ENCODE data around the gene DGLUCY. TPM values are rescaled to one million over a fixed set of nuclear protein-coding genes. Genes with fewer than 3 reads are reported as not detected.

The DGLUCY gene
- total and polyA plus RNA-seq, 5 donors from 2014 or later: 45.2 to 120 (median 60.8) TPM

DNA sequence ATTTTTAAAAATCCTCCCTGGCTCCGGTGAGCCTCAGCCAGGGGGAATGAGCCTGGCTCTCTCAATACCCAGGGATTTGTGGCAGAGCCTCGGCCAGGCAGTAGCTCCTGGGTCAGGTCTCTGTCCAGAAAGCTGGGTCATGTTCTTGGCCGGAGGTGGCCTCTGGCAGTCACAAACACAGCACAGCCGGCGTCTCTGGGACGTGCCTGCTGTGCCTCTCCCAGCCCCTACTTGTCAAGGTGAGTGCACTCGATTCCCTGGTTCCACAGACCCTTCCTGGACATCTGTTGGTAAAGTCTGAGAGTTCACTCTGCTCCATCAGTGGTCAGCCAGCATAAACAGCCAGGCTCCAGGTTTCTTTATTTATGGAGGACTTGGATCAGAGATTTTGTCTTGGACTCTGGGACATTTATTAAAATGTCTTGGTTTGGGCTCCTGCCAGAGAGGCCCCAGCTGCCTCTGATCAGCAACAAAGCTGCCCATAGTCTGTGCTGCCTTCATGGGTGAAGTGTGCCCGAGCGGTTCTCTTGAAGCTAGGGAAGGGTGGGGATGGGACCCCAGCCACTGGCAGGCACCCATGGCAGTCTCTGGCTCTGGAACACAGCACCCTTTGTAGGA lies 56.7 kb downstream of the DGLUCY start:
- Histone ChIP-seq H3K27me3 (ENCODE audit: control insufficient read depth, insufficient read depth, low read length) (no peaks in the 10 kb centered on the region), H3K4me3 (ENCODE audit: low read depth, low read length) (no peak overlapping the region), H3K4me1 (ENCODE audit: control insufficient read depth, insufficient read depth, low read length, poor library complexity, severe bottlenecking) (no peaks in the 10 kb centered on the region), H3K36me3 (ENCODE audit: control insufficient read depth, insufficient read depth, low read length) (peaks cover 71% of the 10 kb centered on the region), H3K27ac (ENCODE audit: insufficient read depth, low read length, poor library complexity, severe bottlenecking) (no peak overlapping the region), H3K9me3 (ENCODE audit: control insufficient read depth in 2 of 2, low read length in 2 of 2) (no peaks in the 10 kb centered on the region)
- Mint-ChIP-seq H3K9me3 (no peaks in the 10 kb centered on the region), H3K27ac (peak overlapping the region in 2 of 3 donors; percentile 26 to 74), H3K27me3 (no peaks in the 10 kb centered on the region), H3K4me1 (peaks cover 3 to 8% (median 5%) of the 10 kb centered on the region in 4 donors), H3K4me3 (no peak overlapping the region), H3K36me3 (peaks cover 18% of the 10 kb centered on the region)
- ATAC-seq (ENCODE audit: low read depth in 2 of 2) (no peak), DNase-seq (no peak)

DNA sequence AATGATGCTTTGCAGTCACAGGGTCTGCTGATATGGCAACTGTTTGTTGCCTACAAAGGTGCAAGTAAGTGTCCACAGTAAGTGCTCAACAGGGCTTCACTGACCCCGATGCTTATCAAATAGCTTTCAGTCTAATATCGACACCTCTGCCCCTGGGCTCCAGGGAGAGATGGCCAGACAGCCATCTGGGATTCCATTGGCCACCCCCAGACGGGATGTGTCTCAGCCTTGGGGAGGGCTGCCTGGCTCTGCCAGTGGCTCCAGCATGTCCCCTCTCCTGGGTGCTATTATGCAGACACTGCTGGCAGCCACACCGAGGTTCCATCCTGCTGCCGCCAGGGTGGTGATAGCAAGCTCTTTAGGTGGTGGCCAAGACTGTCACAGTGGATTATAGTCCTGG lies 57.4 kb downstream of the DGLUCY start:
- Histone ChIP-seq H3K4me3 (ENCODE audit: low read depth, low read length) (no peak overlapping the region), H3K4me1 (ENCODE audit: control insufficient read depth, insufficient read depth, low read length, poor library complexity, severe bottlenecking) (no peaks in the 10 kb centered on the region), H3K9me3 (ENCODE audit: control insufficient read depth in 2 of 2, low read length in 2 of 2) (no peaks in the 10 kb centered on the region), H3K27ac (ENCODE audit: insufficient read depth, low read length, poor library complexity, severe bottlenecking) (no peak overlapping the region), H3K27me3 (ENCODE audit: control insufficient read depth, insufficient read depth, low read length) (no peaks in the 10 kb centered on the region), H3K36me3 (ENCODE audit: control insufficient read depth, insufficient read depth, low read length) (peaks cover 73% of the 10 kb centered on the region)
- no peak for ATAC-seq (ENCODE audit: low read depth in 2 of 2)
- DNase-seq: no peak
- Mint-ChIP-seq H3K36me3 (peaks cover 15% of the 10 kb centered on the region), H3K27ac (peak overlapping the region in 2 of 3 donors; percentile 45 to 74), H3K4me1 (peaks cover 3 to 5% (median 5%) of the 10 kb centered on the region in 4 donors), H3K9me3 (no peaks in the 10 kb centered on the region), H3K4me3 (no peak overlapping the region), H3K27me3 (no peaks in the 10 kb centered on the region)

DNA sequence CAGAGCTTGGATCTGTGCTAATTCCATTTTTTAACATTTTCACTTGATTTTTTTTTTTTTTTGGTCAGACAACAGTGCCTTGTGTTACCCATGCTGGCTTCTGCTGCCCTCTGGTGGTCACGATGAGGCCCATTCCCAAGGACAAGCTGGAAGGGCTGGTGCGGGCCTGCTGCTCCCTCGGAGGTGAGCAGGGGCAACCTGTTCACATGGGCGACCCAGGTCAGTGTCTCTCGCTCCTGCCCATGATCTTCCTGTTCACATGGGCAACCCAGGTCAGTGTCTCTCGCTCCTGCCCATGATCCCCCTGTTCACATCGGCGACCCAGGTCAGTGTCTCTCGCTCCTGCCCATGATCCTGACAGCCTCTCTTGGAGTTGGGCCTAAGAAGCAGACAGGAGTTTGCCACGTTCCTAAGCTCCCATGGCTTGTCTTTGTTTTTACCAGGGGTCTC lies 59.4 kb downstream of the DGLUCY start:
- Mint-ChIP-seq H3K27me3 (no peaks in the 10 kb centered on the region), H3K4me1 (peaks cover 8 to 17% (median 15%) of the 10 kb centered on the region in 4 donors), H3K27ac (peak overlapping the region in 1 of 3 donors; percentile 3), H3K4me3 (peak overlapping the region in 1 of 4 donors; percentile 17), H3K36me3 (peaks cover 17% of the 10 kb centered on the region), H3K9me3 (no peaks in the 10 kb centered on the region)
- ATAC-seq (ENCODE audit: low read depth in 2 of 2) (peak; percentile 58 to 59), DNase-seq (peak; percentile 58 to 79 (median 72))
- Histone ChIP-seq H3K27me3 (ENCODE audit: control insufficient read depth, insufficient read depth, low read length) (no peaks in the 10 kb centered on the region), H3K27ac (ENCODE audit: insufficient read depth, low read length, poor library complexity, severe bottlenecking) (no peak overlapping the region), H3K36me3 (ENCODE audit: control insufficient read depth, insufficient read depth, low read length) (peaks cover 62% of the 10 kb centered on the region), H3K9me3 (ENCODE audit: control insufficient read depth in 2 of 2, low read length in 2 of 2) (no peaks in the 10 kb centered on the region), H3K4me1 (ENCODE audit: control insufficient read depth, insufficient read depth, low read length, poor library complexity, severe bottlenecking) (peaks cover 10% of the 10 kb centered on the region), H3K4me3 (ENCODE audit: low read depth, low read length) (no peak overlapping the region)

DNA sequence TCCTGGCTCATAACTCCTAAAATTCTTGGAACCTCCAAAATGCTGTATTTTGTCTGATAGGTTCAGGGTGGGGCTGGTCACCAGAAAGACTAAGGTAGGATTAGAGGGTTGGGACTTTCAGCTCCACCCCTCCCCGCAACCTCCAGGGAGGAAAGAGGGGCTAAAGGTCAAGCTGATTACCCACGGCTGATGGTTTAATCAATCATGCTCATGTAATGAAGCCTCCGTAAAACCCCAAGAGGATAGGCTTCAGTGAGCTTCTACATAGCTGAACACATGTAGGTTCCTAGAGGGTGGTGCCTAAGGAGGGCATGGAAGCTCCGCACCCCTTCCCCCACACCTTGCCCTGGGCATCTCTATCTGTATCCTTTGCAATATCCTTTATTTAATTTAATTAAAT lies 60.0 kb downstream of the DGLUCY start:
- no peak overlapping the region for H3K4me3 ChIP-seq (ENCODE audit: low read depth, low read length)
- H3K9me3 ChIP-seq (ENCODE audit: control insufficient read depth in 2 of 2, low read length in 2 of 2): no peaks in the 10 kb centered on the region
- peaks cover 10% of the 10 kb centered on the region for H3K4me1 ChIP-seq (ENCODE audit: control insufficient read depth, insufficient read depth, low read length, poor library complexity, severe bottlenecking)
- Mint-ChIP-seq H3K4me3 (no peak overlapping the region), H3K9me3 (no peaks in the 10 kb centered on the region), H3K27me3 (no peaks in the 10 kb centered on the region), H3K36me3 (peaks cover 12% of the 10 kb centered on the region), H3K4me1 (peaks cover 6 to 17% (median 15%) of the 10 kb centered on the region in 4 donors), H3K27ac (no peak overlapping the region)
- no peaks in the 10 kb centered on the region for H3K27me3 ChIP-seq (ENCODE audit: control insufficient read depth, insufficient read depth, low read length)
- H3K36me3 ChIP-seq (ENCODE audit: control insufficient read depth, insufficient read depth, low read length): peaks cover 56% of the 10 kb centered on the region
- no peak overlapping the region for H3K27ac ChIP-seq (ENCODE audit: insufficient read depth, low read length, poor library complexity, severe bottlenecking)
- DNase-seq: no peak
- no peak for ATAC-seq (ENCODE audit: low read depth in 2 of 2)

DNA sequence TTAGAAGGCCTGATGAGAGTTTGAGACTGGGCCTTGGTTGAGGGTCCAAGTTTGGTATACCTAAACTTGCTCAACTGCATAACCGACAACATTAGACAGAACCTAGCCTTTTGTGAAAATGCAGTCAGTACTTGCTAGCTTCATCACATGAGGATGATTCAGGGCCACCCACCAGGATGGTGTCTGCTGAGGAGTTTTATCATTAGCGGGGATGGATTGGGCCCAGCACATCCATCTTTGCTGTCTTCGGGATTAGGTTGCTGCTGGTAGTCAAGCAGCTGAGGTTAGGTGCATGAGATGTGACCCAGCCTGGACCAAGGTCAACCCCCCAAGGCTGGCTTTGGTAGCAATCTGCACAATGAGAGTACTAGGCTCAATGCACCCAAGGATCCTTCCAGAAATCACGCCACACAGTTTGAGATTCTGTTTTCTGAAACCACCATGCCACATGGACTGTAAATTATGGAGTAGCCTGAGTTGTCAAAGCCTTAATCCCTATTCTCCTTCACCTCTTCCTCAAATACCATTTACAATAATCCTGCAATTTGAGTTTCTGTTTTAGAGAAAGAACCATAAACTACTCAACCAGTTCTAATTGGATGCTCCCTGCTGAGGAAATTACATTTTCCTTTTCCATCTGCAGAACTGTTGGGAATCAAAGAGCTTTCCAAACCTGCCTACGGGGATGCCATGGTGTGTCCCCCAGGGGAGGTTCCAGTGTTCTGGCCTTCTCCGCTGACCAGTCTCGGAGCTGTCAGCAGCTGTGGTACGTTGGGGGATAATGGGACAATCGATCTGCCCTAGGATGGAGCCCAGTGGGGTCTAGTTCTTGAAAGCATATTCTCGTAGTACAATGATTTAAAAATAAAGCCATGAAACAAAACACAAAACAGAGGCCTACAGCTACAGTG lies 61.7 kb downstream of the DGLUCY start:
- H3K4me1 ChIP-seq (ENCODE audit: control insufficient read depth, insufficient read depth, low read length, poor library complexity, severe bottlenecking): peaks cover 10% of the 10 kb centered on the region
- H3K9me3 Mint-ChIP-seq: no peaks in the 10 kb centered on the region
- H3K4me3 ChIP-seq (ENCODE audit: low read depth, low read length): no peak overlapping the region
- H3K27me3 ChIP-seq (ENCODE audit: control insufficient read depth, insufficient read depth, low read length): no peaks in the 10 kb centered on the region
- H3K9me3 ChIP-seq (ENCODE audit: control insufficient read depth in 2 of 2, low read length in 2 of 2): no peaks in the 10 kb centered on the region
- no peaks in the 10 kb centered on the region for H3K27me3 Mint-ChIP-seq
- no peak overlapping the region for H3K4me3 Mint-ChIP-seq
- H3K27ac ChIP-seq (ENCODE audit: insufficient read depth, low read length, poor library complexity, severe bottlenecking): no peak overlapping the region
- no peak for DNase-seq
- H3K36me3 Mint-ChIP-seq: peaks cover 12% of the 10 kb centered on the region
- peaks cover 40% of the 10 kb centered on the region for H3K36me3 ChIP-seq (ENCODE audit: control insufficient read depth, insufficient read depth, low read length)
- peaks cover 6 to 17% (median 15%) of the 10 kb centered on the region in 4 donors for H3K4me1 Mint-ChIP-seq
- peak overlapping the region in 2 of 3 donors; percentile 25 to 32 for H3K27ac Mint-ChIP-seq
- ATAC-seq (ENCODE audit: low read depth in 2 of 2): no peak

DNA sequence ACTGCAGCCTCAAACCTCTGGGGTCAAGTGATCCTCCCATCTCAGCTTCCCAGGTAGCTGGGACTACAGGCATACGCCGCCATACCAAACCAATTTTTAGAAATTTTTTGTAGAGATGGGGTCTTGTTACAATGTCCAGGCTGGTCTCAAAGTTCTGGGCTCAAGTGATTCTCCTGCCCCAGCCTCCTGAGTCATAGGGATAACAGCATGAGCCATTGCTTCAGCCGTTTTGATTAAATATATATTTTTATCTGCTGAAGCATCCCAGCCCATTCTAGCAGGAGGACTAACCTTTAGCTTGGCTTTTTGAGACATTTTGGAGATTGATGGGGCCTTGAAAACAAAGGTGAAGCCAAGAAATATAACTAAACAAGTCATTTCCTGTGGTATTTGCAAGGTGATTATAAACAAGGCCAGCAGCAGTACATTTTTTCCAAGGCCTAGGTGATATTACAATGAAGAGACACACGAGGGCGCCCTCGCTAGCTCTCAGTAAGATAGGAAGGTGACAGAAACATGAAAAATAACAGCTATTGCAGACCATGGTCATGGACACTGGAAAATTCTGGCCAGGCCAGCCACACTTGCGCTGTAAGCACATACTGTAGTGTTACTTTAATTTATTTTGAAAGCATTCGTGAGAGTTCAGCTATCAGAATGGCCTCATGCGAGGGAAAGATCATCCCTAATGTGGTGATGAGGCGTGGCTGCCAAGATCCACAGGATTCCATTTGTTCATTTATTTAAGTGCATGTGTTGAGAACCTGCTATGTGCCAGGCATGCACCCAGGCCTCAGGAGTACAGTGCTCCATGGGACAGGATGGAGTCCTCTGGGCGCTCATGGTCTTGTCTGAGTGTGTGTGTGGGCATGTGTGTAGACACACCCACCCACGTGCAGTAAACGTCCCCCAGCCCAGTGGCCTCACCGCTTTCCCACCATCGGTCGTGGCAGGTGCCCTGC lies 63.5 kb downstream of the DGLUCY start:
- no peaks in the 10 kb centered on the region for H3K27me3 ChIP-seq (ENCODE audit: control insufficient read depth, insufficient read depth, low read length)
- H3K4me1 ChIP-seq (ENCODE audit: control insufficient read depth, insufficient read depth, low read length, poor library complexity, severe bottlenecking): peaks cover 10% of the 10 kb centered on the region
- no peaks in the 10 kb centered on the region for H3K9me3 ChIP-seq (ENCODE audit: control insufficient read depth in 2 of 2, low read length in 2 of 2)
- DNase-seq (peak; percentile 50 to 91 (median 79)), ATAC-seq (ENCODE audit: low read depth in 2 of 2) (peak; percentile 73 to 90)
- Mint-ChIP-seq H3K4me1 (peaks cover 6 to 16% (median 13%) of the 10 kb centered on the region in 4 donors), H3K27ac (peak overlapping the region; percentile 86 to 96 (median 90)), H3K9me3 (no peaks in the 10 kb centered on the region), H3K27me3 (no peaks in the 10 kb centered on the region), H3K36me3 (peaks cover 19% of the 10 kb centered on the region), H3K4me3 (peak overlapping the region in 1 of 4 donors; percentile 11)
- peaks cover 38% of the 10 kb centered on the region for H3K36me3 ChIP-seq (ENCODE audit: control insufficient read depth, insufficient read depth, low read length)
- no peak overlapping the region for H3K4me3 ChIP-seq (ENCODE audit: low read depth, low read length)
- H3K27ac ChIP-seq (ENCODE audit: insufficient read depth, low read length, poor library complexity, severe bottlenecking): peak overlapping the region; percentile 71

DNA sequence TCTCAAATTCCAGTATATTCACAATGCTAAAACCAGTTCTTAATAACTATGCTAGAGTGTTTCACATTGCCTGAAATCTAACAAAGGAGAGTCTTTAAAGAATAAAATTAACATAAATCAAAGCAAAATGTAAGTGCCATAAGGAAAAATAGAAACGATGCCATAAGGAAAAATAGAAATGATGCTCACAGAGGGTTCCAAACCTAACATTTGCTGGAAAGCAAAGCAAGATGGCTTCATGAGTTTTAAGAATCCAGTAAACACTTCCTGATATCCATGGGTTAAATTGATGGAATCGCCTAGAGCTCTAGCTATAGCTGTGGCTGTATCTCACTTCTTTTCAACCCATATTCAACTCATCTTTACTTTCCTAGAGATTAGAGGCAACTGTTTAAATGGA lies 66.7 kb downstream of the DGLUCY start:
- ATAC-seq (ENCODE audit: low read depth in 2 of 2) (no peak), DNase-seq (no peak)
- Histone ChIP-seq H3K27me3 (ENCODE audit: control insufficient read depth, insufficient read depth, low read length) (no peaks in the 10 kb centered on the region), H3K27ac (ENCODE audit: insufficient read depth, low read length, poor library complexity, severe bottlenecking) (no peak overlapping the region), H3K4me3 (ENCODE audit: low read depth, low read length) (no peak overlapping the region), H3K4me1 (ENCODE audit: control insufficient read depth, insufficient read depth, low read length, poor library complexity, severe bottlenecking) (peaks cover 10% of the 10 kb centered on the region), H3K9me3 (ENCODE audit: control insufficient read depth in 2 of 2, low read length in 2 of 2) (no peaks in the 10 kb centered on the region), H3K36me3 (ENCODE audit: control insufficient read depth, insufficient read depth, low read length) (peaks cover 47% of the 10 kb centered on the region)
- H3K27me3 Mint-ChIP-seq: no peaks in the 10 kb centered on the region
- H3K9me3 Mint-ChIP-seq: no peaks in the 10 kb centered on the region
- H3K27ac Mint-ChIP-seq: no peak overlapping the region
- H3K4me3 Mint-ChIP-seq: no peak overlapping the region
- H3K36me3 Mint-ChIP-seq: peaks cover 21% of the 10 kb centered on the region
- H3K4me1 Mint-ChIP-seq: peaks cover 3 to 12% (median 10%) of the 10 kb centered on the region in 4 donors
